GM19193 (cell line): ENCODE measurements around the gene LHPP.

Experiments
- POLR2A ChIP-seq: IDR thresholded peaks from 4 replicates; pipeline ENCODE4 v1.6.1; 2011; ENCODE audit not compliant: insufficient read depth, insufficient read length; ENCODE audit errors: extremely low read depth

The LHPP gene

GRCh38 chr10:124552691-124553276 is 91.2 kb downstream of the LHPP start:
- TF ChIP-seq POLR2A, result no peak

- no peak for TF ChIP-seq POLR2A
Measured at GRCh38 chr10:124554085-124554858, 92.6 kb downstream of the LHPP start.

DNA sequence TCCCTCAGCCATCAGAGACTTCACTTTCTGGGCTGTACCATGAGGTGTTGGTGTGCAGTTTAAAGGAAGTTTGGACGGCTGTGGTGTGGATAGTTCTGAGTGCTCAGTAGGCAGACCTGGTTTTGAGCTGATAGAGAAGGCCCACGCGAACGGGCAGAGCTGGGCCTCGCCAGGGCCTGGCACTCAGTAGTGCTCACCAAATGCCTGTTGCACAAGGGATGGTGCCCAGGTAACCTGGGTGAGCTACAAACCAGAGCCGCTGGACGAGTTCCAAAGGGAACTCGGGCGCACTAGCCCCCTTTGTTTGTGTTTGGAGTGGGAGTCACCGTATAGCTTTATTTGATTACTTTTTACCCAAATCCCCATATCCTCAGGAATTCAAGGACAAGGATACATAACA is 95.5 kb downstream of the LHPP start:
- no peak for TF ChIP-seq POLR2A

DNA sequence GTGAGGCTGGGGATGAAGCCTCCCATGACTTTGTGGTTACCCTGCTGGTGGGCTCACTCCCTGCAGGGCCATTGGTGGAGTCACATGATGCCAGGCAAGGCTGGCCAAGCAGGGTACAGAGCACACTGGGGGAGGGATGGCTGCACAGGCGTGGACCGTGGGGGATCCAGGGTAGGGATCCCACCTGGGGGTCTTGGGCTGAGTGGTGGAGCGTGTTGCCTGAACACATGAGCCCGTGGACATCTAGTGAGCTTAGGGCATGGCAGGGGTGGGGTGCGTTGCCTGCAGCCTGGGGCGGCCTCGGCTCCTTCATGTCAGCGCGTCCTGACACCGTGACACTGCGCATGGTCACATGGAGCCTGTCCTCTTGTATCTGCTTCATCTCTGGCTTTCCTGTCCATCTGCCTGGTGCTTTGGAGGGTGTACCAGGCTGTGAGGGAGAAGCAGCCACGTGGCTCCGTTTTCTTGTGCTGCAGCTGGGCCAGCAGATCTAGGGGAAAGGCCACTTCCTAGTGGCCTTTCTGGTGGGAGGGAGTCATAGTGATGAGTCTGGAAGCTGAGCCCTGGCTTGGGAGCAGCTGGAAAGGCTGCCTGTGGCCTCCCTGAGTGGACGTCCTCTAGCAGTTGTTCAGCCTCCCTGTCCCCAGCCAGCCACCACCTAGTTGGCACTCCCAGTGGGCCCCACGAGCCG is 96.2 kb downstream of the LHPP start:
- TF ChIP-seq POLR2A, result no peak

- TF ChIP-seq POLR2A, result no peak
Measured at GRCh38 chr10:124558339-124559321, 97.0 kb downstream of the LHPP start.

- TF ChIP-seq POLR2A, result no peak
Measured at GRCh38 chr10:124559372-124560132, 97.9 kb downstream of the LHPP start.

GRCh38 chr10:124560377-124561105 is 98.9 kb downstream of the LHPP start:
- no peak for TF ChIP-seq POLR2A

DNA sequence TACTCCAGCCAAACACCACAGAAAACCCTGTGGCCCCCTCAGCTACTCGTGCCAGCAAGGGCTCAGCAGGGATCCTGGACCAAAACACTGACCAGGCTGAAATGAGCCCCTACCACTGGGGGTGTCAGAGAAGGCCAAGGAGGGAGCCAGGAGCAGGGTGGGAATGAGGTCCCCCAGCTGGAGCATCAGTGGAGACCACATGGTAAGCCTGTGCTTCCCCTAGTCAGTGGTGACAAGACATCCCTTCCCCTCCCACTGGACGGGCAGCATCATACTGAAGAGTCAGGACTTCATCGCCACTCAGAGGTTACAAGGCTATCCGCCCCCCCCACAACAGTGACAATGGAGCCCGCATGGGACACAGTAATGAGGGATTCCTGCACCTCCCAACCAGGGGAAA is 99.6 kb downstream of the LHPP start:
- no peak for TF ChIP-seq POLR2A

- TF ChIP-seq POLR2A, result no peak
Measured at GRCh38 chr10:124562425-124563060, 100.9 kb downstream of the LHPP start.

- TF ChIP-seq POLR2A, result no peak
Measured at GRCh38 chr10:124563320-124564040, 101.9 kb downstream of the LHPP start.

DNA sequence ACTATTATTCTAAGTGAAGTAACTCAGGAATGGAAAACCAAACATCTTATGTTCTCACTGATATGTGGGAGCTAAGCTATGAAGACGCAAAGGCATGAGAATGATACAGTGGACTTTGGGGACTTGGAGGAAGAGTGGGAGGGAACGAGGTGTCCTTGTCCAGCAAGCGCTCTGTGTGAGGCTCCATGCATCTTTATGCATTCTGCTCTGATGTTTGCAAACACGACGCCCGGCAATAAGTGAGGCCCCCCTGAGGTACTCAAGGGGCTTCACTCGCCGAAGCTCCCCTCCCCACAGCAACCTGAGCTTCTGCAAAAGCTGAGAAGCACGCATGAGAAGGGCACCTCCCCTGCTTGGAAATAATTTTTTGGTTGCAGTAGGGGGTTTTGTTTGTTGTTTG is 103.3 kb downstream of the LHPP start:
- no peak for TF ChIP-seq POLR2A

DNA sequence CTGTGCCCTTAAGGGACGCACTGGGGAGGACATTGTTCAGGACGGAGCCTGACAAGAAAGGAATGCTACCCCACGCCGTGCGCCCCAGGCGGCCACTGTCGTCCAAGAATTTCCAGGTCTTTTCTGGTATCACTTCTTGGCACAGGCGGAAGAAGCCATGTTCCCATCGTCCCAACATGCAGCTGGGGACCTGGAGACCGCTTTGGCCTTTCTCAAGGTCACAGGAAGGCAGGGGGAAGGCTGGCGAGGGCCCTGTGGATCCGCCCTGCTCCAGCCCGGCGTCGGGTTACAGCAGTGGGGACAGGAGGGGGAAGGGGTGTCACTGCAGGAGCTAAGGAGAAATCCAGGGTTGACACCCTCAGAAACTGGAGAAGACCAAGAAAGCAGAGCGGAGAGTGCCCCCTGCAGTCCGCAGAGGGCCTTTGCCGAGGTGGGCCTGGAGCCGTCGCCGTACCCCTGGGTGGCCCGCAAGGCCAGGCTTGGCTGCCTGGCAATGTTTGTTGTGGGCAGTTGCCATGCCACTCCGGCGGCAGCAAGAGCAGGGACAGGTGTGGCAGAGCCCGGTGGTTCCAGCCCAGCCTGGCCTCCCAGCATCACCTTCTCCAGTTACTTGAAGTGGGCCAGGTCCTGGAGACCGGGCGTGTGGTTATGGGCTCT is 104.1 kb downstream of the LHPP start:
- TF ChIP-seq POLR2A, result no peak
